DOHH2 (cell line): ENCODE results near the gene SCUBE1.

Experiments
- CTCF ChIP-seq: fragments of 200-600 bp; sonication (generic); IDR thresholded peaks from one replicate; pipeline ENCODE4 v1.5.1; 2014; ENCODE audit warnings: antibody characterized with exemption, mild to moderate bottlenecking, low read depth, low read length; ENCODE audit not compliant: poor library complexity, severe bottlenecking
- EZH2phosphoT487 ChIP-seq: fragments of 200-600 bp; sonication (generic); IDR thresholded peaks from 2 replicates; pipeline ENCODE4 v1.6.1; 2017; ENCODE audit warnings: borderline replicate concordance, mild to moderate bottlenecking, antibody characterized with exemption, low read length, moderate library complexity, mixed read lengths

- TF ChIP-seq CTCF = no peak
- TF ChIP-seq EZH2phosphoT487 = no peak
Measured at GRCh38 chr22:43218786-43219185, 124.4 kb downstream of the SCUBE1 start.
